HL-60 (cell line): Measurements from ENCODE around the gene FOCAD.

ENCODE experiments used
- DNase-seq, 2 experiments: peaks; one replicate each; pipeline ENCODE4 v3.0.0-alpha.2; 2010 to 2020; ENCODE audit warnings: low read depth in 1 of 2, low spot score in 1 of 2
- H3K27ac ChIP-seq: fragments of 250-450 bp; sonication (Bioruptor Pico); replicated peaks from 2 replicates; pipeline ENCODE4 v1.5.1; 2020; ENCODE audit warnings: mild to moderate bottlenecking, moderate library complexity
- H3K27me3 ChIP-seq: fragments of 250-450 bp; sonication (Bioruptor Pico); 2 replicates; pipeline ENCODE4 v1.5.1; 2021; ENCODE audit warnings: mild to moderate bottlenecking, moderate library complexity; ENCODE audit not compliant: insufficient read depth, poor library complexity, severe bottlenecking
- H3K4me3 ChIP-seq: replicated peaks from 2 replicates; pipeline ENCODE4 v1.5.1; 2011; ENCODE audit warnings: mild to moderate bottlenecking, control low read depth, low read length; ENCODE audit not compliant: insufficient read depth
- GABPA ChIP-seq: IDR thresholded peaks from 2 replicates; pipeline ENCODE4 v1.6.1; 2012; ENCODE audit warnings: low read depth
- POLR2AphosphoS5 ChIP-seq: IDR thresholded peaks from 2 replicates; pipeline ENCODE4 v1.6.1; 2012; ENCODE audit warnings: low read depth
- SPI1 ChIP-seq: IDR thresholded peaks from 2 replicates; pipeline ENCODE4 v1.6.1; 2012; ENCODE audit warnings: low read depth, mild to moderate bottlenecking, borderline replicate concordance
- TF ChIP-seq, protein P1 (sequence below): IDR thresholded peaks from 2 replicates; pipeline ENCODE4 v1.6.1; 2012; ENCODE audit warnings: low read depth; ENCODE audit not compliant: insufficient replicate concordance
- TF ChIP-seq, protein P2 (sequence below): IDR thresholded peaks from one replicate; pipeline ENCODE4 v1.5.1; 2011; ENCODE audit warnings: low read length, control low read depth, inconsistent platforms; ENCODE audit not compliant: insufficient read depth

The FOCAD gene

DNA sequence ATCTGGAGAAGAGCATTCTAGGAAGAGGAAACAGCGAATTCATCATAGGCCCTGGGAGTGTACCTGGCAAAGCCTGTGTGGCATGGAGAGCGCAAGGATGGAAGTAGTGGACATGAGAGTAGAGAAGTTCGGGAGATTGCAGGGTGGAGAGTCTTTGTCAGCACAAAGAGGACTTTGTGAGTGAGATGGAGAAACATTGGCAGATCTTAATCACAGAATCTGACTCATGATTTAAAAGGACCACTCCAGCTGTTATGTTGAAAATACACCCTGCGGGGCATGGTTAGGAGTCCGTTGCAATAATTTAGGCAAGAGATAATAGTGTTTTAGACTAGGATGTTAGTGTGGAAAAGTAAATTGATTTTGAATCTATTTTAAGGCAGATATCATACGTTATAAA is 230.5 kb downstream of the FOCAD start:
- no peak overlapping the region for H3K27ac ChIP-seq
- no peaks in the 10 kb centered on the region for H3K27me3 ChIP-seq
- no peak overlapping the region for H3K4me3 ChIP-seq
- DNase-seq = no peak
- TF ChIP-seq, protein P1, sequence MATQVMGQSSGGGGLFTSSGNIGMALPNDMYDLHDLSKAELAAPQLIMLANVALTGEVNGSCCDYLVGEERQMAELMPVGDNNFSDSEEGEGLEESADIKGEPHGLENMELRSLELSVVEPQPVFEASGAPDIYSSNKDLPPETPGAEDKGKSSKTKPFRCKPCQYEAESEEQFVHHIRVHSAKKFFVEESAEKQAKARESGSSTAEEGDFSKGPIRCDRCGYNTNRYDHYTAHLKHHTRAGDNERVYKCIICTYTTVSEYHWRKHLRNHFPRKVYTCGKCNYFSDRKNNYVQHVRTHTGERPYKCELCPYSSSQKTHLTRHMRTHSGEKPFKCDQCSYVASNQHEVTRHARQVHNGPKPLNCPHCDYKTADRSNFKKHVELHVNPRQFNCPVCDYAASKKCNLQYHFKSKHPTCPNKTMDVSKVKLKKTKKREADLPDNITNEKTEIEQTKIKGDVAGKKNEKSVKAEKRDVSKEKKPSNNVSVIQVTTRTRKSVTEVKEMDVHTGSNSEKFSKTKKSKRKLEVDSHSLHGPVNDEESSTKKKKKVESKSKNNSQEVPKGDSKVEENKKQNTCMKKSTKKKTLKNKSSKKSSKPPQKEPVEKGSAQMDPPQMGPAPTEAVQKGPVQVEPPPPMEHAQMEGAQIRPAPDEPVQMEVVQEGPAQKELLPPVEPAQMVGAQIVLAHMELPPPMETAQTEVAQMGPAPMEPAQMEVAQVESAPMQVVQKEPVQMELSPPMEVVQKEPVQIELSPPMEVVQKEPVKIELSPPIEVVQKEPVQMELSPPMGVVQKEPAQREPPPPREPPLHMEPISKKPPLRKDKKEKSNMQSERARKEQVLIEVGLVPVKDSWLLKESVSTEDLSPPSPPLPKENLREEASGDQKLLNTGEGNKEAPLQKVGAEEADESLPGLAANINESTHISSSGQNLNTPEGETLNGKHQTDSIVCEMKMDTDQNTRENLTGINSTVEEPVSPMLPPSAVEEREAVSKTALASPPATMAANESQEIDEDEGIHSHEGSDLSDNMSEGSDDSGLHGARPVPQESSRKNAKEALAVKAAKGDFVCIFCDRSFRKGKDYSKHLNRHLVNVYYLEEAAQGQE = no peak
- no peak for TF ChIP-seq SPI1
- TF ChIP-seq GABPA = no peak
- TF ChIP-seq POLR2AphosphoS5 = no peak
- TF ChIP-seq, protein P2, sequence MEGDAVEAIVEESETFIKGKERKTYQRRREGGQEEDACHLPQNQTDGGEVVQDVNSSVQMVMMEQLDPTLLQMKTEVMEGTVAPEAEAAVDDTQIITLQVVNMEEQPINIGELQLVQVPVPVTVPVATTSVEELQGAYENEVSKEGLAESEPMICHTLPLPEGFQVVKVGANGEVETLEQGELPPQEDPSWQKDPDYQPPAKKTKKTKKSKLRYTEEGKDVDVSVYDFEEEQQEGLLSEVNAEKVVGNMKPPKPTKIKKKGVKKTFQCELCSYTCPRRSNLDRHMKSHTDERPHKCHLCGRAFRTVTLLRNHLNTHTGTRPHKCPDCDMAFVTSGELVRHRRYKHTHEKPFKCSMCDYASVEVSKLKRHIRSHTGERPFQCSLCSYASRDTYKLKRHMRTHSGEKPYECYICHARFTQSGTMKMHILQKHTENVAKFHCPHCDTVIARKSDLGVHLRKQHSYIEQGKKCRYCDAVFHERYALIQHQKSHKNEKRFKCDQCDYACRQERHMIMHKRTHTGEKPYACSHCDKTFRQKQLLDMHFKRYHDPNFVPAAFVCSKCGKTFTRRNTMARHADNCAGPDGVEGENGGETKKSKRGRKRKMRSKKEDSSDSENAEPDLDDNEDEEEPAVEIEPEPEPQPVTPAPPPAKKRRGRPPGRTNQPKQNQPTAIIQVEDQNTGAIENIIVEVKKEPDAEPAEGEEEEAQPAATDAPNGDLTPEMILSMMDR = no peak

DNA sequence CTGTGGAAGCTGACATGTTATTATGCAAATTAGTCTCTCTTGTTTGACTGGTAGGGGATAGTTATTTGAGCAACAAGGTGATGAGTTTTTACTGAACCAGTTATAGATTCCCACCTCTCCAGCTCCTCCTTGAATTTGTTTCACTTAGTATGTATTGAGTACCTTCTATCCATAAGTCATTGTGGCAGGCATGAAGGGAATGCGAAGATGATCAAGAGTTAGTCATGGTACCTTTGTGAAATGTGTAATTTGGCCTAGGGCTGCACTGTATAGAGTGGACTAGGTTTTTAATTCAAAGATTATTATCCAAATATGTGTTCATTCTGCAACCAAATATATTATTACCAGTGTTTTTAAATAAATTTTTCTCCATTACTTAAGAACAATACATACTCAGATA is 237.3 kb downstream of the FOCAD start:
- DNase-seq = no peak
- TF ChIP-seq, protein P2 = no peak
- no peak for TF ChIP-seq POLR2AphosphoS5
- TF ChIP-seq SPI1 = no peak
- TF ChIP-seq GABPA = no peak
- TF ChIP-seq, protein P1 = no peak
- Histone ChIP-seq H3K27ac (no peak overlapping the region), H3K4me3 (no peak overlapping the region), H3K27me3 (no peaks in the 10 kb centered on the region)

DNA sequence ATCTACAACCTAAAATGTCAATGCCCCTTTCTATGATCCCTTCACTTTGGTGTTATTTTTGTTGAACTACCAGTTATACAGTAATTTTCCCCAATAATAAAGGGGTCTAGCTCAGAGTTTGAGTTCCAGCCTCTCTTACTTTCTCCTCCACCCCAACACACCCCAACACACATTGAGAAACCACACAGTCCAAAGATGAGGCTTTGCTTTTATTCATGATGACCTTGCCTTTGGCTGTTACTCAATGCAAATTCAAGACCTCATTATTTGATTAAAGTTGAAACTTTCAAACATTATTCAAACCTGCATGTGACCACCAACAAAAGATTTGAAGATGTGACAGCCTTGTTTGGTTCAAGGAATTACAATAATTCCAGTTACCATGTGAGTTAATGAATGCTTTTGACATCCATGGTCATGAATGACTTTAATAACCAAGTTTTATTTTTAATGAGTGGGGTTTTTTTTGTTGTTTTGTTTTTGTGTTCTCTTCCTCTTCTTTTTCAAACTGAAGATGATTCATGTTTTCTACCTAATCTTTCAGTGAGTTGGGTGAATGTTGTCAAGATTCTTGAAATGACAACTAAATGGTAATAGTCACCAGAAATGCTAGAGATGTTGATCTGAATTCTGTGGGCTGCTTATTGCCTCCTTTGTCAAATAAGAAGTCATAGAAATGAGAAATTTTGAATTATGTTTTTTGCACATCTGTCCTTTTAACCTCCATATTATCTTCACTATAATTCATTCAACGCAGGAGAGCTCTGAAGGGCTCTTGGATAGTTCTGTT is 241.4 kb downstream of the FOCAD start:
- Histone ChIP-seq H3K27ac (no peak overlapping the region), H3K4me3 (no peak overlapping the region), H3K27me3 (no peaks in the 10 kb centered on the region)
- TF ChIP-seq, protein P1 = no peak
- no peak for TF ChIP-seq GABPA
- TF ChIP-seq POLR2AphosphoS5 = no peak
- TF ChIP-seq, protein P2 = no peak
- TF ChIP-seq SPI1 = no peak
- no peak for DNase-seq
